Inferior parietal cortex (tissue), 1 donor: ENCODE data around the gene USH2A.
"Not testable (repeated sequence)": the region's sequence is repeated elsewhere in the genome, so short reads cannot be mapped to it uniquely, and the experiment has no call there.

ENCODE experiments used
- DNase-seq: peaks from one replicate; pipeline ENCODE4 v3.0.0-alpha.2; 2016; ENCODE audit errors: extremely low spot score

The USH2A gene

DNA sequence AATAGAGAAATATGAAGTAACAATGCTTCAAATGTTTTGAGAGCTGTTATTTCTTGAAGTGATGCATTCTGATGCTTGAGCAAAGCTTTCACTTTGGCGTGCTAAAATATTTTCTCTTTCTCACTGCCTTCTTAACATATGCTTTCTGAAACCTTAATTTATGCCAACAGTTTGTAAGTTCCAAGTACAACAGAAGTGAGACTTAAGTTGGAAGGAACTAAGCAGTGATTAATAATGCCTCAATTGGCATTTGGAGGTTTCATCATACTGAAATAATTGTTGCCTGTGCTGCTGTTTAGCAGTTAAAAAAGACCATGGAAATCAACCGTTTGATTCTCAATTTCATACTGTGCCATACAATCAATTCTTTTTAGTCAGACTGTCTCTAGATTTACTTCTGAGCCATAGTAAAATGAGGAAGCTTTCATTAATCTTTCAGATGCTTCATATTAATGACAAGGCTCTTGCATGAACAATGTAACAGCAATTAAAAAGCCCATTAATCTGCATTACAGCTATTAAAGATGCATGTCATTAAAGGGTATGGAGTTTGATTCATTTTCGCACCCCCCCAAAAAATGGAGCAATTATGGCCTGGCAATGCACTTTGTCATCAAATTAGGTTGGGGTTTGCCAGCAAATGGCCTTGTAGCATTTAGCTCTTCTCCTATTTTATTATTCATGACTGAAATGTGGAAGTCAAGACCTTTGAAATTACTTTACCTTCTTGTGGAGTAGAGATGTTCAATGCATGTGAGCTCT, 375.3 kb downstream of the USH2A start:
- DNase-seq, result no peak

DNA sequence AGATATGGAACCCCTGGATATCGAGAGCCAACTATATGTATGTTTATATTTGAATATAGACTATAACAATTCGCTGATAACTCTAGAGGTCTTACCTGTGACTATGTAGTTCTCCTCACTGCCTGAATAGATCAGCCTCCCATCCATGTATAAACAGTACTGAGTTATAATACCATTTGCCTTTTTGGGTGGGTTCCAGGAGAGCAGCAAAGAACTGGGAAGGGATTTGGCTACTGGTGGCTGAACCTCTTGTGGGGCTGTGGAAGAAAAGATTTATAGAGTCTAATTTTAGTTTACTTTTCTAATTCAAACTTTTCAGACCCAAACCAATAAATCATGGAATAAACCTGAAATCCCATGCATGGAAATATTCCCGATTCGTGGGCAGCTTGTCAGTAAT, 376.9 kb downstream of the USH2A start:
- no peak for DNase-seq

GRCh38 chr1:216045400-216045799, 377.8 kb downstream of the USH2A start:
- no peak for DNase-seq

DNA sequence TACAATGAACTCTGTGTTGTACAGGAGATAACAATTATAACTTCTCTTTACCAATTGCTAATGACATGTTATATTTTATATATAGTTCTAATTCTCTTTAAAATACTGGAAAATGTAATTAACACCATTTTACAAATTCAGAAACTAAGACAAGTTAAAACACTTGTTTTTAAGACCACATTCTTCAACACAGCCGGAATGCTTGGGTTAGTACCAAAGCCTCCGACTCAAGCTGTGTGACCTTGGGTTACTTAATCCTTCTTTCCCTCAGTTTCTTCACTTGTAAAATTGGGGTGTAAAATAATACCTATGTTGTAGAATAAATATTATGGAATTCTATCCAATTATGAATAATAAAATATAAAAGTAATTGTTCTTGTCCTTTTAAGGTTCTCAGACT, 378.7 kb downstream of the USH2A start:
- DNase-seq, result no peak

- DNase-seq, result no peak
These were observed 388.7 kb downstream of the USH2A start for GRCh38 chr1:216034506-216034905.

GRCh38 chr1:216032961-216033614, 390.2 kb downstream of the USH2A start:
- DNase-seq, result no peak

DNA sequence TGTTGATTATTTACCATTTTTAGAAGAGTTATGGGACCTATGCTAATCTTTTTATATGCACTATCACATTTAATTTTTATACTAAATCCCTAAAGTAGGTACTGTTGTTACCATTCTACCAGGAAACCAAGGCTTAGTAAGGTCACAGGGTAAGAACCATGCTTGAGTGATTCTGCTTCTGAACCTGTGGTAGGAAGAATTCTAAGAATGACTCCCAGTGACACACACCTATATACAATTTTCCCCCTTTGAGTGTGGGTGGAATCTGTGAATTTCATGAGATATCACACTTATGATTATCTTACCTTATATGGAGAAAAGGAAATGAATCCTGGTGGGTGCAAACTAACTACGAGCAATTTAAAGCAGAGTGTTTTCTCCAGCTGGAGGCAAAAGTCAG, 391.0 kb downstream of the USH2A start:
- no peak for DNase-seq

DNA sequence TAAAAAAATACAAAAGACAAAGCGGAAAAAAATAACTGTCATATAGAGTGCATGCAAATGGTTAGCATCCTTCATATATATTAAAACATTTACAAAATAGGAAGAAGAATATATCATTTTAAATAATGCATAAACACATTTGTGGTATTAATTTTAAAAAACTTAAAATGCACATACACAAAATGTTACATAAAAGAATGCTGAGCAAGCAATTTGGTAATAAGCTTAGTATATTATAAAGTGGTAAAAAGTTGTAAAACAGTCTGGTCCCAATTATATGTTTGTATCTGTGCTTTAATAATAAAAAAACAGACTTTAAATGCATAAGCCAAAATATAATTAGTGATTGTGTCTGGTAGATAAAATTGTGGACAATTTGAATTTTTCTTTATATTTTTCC, 394.6 kb downstream of the USH2A start:
- no peak for DNase-seq

DNA sequence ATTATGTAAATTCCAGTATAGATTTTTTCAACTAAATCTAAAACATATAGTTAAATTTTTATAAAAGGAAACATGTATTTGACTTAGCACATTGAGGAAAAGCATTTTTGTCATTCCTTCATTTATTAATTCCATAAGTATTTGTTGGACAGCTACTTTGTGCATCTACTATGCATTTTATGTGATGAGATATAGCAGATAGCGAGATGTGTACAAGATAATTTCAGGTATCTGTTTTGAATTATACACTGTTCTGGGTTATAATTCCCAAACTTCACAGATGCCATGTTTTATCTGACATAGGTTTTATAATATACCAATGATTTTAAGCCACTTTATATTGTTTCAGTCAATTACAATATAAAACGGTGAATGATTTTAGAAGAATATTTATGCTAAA, 398.7 kb downstream of the USH2A start:
- no peak for DNase-seq

- no peak for DNase-seq
These were observed 402.4 kb downstream of the USH2A start for GRCh38 chr1:216020743-216021345.

DNA sequence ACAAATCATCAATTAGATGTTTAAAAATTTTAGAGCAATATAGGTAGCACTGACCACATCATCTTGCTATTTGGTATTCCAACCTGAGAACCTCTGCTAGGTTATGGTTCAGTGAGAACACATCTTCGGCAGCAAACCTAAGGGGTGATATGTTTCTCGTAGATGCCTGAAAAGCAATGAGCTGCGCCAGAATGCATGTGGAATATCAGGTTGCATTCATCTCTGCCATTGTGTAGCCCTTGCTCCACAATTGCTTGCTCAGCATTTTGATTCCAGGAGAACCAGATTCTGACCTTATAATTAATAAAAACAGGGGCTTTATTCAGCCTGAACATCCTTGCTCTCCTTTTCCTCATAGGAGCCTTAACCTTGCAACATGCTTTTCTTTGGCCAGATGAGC, 408.1 kb downstream of the USH2A start:
- DNase-seq, result no peak

- no peak for DNase-seq
These were observed 409.2 kb downstream of the USH2A start for GRCh38 chr1:216014086-216014485.

DNA sequence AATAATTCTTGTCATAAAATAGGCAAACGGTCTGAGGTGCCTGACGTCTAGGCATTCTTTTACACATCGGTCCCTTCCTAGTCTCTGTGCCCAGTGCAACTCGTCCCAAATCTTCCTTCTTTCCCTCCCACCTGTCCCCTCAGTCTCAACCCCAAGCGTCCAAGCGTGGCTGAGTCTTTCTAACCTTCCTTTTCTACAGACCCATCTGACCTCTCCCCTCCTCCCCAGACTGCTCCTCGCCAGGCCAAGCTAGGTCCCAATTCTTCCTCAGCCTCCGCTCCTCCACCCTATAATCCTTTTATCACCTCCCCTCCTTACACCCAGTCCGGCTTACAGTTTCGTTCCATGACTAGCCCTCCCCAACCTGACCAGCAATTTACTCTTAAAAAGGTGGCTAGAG, 413.8 kb downstream of the USH2A start:
- DNase-seq, result not testable (repeated sequence)

GRCh38 chr1:216005916-216006315, 417.3 kb downstream of the USH2A start:
- DNase-seq, result no peak

DNA sequence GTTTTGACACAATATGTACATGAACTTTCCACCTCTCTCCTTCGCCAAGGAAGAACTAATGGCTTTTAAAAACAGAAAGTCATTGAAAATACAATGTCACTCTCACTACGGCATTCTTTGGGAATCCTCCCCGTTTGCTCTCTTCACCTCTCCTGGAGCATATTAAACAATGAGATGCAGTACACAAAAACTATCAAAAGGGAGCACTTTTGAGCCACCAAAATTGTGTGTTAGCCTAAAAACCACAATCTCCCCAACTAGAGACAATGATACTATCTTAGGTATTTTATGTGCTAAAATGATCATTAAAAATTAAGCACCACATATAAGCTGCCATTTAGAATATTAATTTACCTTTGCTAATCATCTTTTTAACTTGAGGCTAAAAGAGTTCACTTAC, 430.6 kb downstream of the USH2A start:
- DNase-seq, result peak; percentile 67

DNA sequence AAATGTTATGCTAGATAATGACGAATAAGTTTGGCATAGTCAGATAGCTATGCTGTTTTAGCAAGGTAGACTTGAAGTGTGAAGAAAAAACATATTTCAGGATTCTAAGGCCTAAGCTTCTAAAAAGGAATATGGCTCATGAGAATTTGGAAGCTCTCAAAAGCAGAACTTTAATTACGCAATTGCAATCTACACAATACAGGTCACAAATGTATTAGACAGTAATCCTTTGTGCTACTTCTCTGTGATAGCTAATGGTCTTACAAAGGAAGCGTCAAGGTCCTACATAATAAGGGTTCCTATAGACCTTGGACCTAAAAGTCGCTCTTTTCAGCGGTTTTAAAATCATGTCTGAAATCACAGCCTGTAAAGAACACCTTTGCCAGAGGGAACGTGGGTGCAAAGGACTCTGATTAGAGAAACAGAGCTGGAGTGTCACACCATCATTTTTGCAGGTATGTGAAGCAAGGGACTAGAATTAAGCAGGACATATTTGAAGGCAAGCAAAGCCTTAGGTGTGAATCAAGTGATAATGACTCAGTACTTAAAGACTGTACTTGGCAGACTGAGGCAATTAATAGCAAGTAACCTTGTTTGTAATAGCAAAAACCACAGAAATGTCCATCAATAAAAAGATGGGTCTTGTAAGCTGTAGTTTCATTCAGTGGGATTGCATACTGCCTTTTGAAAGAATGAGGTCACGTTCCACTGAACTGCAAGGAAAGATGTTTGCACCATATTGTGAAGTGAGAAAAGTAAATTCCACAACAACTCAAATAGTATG, 436.0 kb downstream of the USH2A start:
- DNase-seq, result peak; percentile 4

DNA sequence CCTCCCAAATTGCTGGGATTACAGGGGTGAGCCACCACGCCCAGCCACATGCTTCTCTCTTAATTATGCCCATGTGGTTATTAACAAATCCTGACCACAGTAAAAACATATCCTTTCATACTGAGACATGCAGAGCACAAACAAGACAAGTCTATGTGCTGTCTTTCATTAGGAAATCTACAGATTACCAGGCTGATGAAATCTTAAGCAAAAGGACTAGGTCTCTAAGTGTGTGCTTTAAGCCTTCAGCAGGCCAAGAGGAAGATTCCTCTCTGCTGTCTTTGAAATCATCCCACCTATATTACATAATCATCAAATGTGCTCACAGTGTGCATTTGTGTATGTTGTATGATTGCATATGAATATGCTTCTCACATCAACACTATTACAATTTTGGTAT, 436.8 kb downstream of the USH2A start:
- no peak for DNase-seq

DNA sequence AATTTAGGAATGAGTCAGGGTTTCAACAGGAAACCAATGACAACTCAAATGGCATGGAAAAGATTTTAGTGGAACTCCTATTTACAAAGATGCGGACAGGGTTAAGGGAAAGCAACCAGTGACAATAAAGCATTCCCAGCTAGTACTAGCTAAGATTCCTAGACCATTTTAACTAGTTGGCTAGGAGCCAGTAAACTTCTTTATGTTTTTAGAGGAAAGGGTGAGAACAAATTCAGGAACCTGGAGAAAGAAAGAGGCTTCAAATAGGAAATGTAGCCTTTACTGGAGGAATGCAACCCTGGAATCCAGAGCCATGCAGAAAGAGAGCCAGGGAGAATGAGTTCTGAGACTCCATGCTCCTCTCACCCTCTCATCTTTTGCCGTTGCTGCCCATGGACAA, 439.6 kb downstream of the USH2A start:
- DNase-seq, result no peak

DNA sequence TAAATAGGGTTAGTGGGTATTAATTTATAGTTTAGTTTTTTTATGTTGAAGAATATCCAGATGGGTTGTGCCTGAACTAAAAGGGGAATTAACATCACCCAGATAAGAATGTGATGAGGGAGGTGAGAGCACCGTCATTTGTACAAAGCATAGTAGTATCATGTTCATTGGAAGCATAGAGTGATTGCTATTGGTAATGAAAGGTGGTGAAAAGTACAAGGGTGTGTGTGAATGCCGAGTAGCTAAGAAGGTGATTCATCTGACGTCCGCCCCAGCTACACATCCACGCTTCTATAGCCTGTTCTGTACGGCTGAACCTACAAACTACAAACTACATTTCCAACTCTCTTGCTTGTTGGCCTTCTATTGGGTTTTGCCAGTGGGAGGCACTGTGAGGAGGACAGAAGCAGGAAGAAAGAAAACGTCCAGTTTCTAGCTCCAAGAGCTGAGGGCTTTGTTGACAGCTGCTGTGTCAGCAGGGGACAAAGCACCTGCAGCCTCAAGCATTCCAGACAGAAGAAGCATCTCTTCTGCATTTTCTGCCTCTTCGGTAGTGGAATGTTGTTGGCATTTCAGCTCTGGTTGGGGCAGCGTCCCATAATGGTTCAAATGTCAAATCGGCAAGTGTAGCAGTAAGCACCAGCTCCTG, 451.3 kb downstream of the USH2A start:
- no peak for DNase-seq

DNA sequence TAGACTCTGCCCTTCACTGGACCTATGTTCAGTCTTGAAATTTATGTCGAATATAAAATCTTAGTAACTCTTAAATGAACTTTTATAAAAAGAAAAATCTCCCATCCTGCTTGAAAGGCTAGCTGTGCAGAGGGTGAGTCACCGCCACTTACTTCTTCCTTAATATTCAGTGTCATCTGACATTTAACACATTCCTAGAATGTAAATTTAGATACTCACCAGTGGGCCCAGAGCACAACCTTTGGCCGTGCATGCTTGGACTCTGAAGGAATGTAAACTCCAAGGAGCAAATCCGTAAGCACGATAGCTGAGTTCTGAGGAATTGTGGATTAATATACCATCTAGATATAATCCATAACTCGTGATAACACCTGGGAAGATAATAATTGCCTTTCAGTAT, 452.8 kb downstream of the USH2A start:
- no peak for DNase-seq

DNA sequence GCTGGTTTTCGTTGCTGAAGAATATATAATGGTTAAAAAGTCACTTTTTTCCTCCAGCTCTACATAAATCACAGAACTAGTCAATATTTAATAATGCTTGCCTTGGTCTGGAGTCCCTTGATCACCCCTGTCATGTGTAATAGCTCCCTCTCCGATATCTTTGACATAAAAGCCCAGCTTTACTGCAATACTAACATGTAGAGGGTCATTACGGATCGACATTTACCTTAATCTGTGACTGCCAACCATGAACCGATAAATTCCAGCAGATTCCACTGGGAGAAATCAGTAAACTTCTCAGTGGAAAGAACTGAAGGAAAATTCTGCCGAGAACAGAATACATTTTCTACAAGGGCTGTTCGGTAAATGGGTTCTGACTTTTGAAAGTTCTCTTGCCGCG, 459.6 kb downstream of the USH2A start:
- DNase-seq, result no peak

DNA sequence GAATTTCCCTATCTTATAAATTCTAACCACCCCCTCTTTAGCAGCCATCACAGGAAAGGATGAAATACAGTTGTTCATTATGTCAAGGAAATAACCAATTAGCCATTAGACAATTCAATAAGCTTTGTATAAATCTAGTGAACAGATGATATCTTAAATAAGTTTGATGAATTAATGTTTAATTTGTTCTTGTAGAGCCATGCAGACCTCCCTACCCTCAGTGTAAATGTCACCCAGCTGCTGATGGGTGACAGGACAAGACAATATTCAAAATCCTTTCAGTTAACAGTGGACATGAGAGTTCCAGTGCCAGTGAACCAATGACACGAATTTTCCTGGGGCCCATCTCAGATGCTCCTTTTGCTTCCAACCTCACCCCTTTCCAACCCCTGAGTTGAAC, 460.2 kb downstream of the USH2A start:
- DNase-seq, result no peak
